Osteoblast (primary cell): ENCODE data around the gene MTA2. TPM values are rescaled to one million over a fixed set of nuclear protein-coding genes. Genes with fewer than 3 reads are reported as not detected.
A peak's percentile ranks its signal among the peaks of the same experiment; 100 is the strongest.

ENCODE experiments used
- DNase-seq: peaks from one replicate; pipeline ENCODE4 v3.0.0; 2011; ENCODE audit warnings: low spot score, mixed read lengths; ENCODE audit not compliant: insufficient read length; ENCODE audit errors: missing footprints
- H2AFZ ChIP-seq: 2 replicates; pipeline ENCODE4 v1.6.0; 2011; ENCODE audit warnings: mild to moderate bottlenecking, low read length
- H3K27ac ChIP-seq: 2 replicates; pipeline ENCODE4 v1.5.1; 2011; ENCODE audit warnings: mild to moderate bottlenecking, low read depth, low read length, moderate library complexity
- H3K27me3 ChIP-seq: 2 replicates; pipeline ENCODE4 v1.6.0; 2012; ENCODE audit warnings: mild to moderate bottlenecking, control low read depth, inconsistent platforms, low read length, moderate library complexity; ENCODE audit not compliant: insufficient read depth
- H3K36me3 ChIP-seq: 2 replicates; pipeline ENCODE4 v1.5.1; 2011; ENCODE audit warnings: mild to moderate bottlenecking, low read length, control low read depth, moderate library complexity; ENCODE audit not compliant: insufficient read depth
- H3K4me1 ChIP-seq: 2 replicates; pipeline ENCODE4 v1.5.1; 2011; ENCODE audit warnings: mild to moderate bottlenecking, low read length, control low read depth, moderate library complexity; ENCODE audit not compliant: insufficient read depth
- H3K4me2 ChIP-seq: 2 replicates; pipeline ENCODE4 v1.6.0; 2011; ENCODE audit warnings: mild to moderate bottlenecking, low read length; ENCODE audit not compliant: insufficient read depth
- H3K4me3 ChIP-seq: fragments of 200-600 bp; sonication (generic); 3 replicates; pipeline ENCODE4 v1.5.1; 2012; ENCODE audit warnings: mild to moderate bottlenecking, low read length, inconsistent platforms; ENCODE audit not compliant: insufficient read depth
- H3K79me2 ChIP-seq: 2 replicates; pipeline ENCODE4 v1.6.0; 2012; ENCODE audit warnings: mild to moderate bottlenecking, low read length, control low read depth, inconsistent platforms; ENCODE audit not compliant: insufficient read depth
- H3K9me3 ChIP-seq: 2 replicates; pipeline ENCODE4 v1.5.1; 2011; ENCODE audit warnings: low read depth, low read length, control low read depth
- H4K20me1 ChIP-seq: 2 replicates; pipeline ENCODE4 v1.6.0; 2012; ENCODE audit warnings: mild to moderate bottlenecking, low read length, control low read depth; ENCODE audit not compliant: insufficient read depth
- total RNA-seq: library from RNA; depleted of rRNA; stranded (reverse); fragments of >200 nt; gene quantifications from 2 replicates; pipeline ENCODE4 v1.2.3, GENCODE V29; 2012
- TF ChIP-seq, protein P1 (sequence below): IDR thresholded peaks from 2 replicates; pipeline ENCODE4 v1.5.1; 2011; ENCODE audit warnings: mild to moderate bottlenecking, low read depth, low read length, moderate library complexity; ENCODE audit errors: extremely low read depth

Gene MTA2
- total RNA-seq, 1 donor: 102 TPM

DNA sequence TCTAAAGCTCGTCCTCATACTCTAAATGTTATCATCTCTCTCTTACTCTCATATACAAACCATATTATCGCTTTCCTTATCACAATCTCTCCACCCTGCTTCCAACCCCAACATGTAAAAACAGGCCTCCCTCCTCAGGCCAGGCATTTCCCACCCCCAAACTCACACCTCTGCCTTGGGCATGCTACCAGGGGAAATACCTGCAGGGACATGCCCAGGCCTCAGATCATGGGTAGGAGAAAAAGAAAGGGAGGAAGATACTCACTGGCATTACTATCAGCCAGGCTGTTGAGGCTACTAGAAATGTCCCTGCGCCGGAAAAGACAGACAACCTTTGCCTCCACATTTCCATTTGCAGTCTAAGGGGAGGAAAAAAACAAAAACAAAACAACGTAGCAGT is 1.8 kb downstream of the MTA2 start:
- H3K27me3 ChIP-seq: no peaks in the 10 kb centered on the region
- H3K27ac ChIP-seq: peak overlapping the region; percentile 83
- H3K4me2 ChIP-seq: peak overlapping the region; percentile 96
- no peak overlapping the region for H2AFZ ChIP-seq
- H3K79me2 ChIP-seq: peaks cover 43% of the 10 kb centered on the region
- peak; percentile 80 for DNase-seq
- peak overlapping the region; percentile 96 for H3K4me3 ChIP-seq
- H3K9me3 ChIP-seq: no peaks in the 10 kb centered on the region
- H4K20me1 ChIP-seq: peaks cover 27% of the 10 kb centered on the region
- peaks cover 27% of the 10 kb centered on the region for H3K4me1 ChIP-seq
- peaks cover 58% of the 10 kb centered on the region for H3K36me3 ChIP-seq
- TF ChIP-seq, protein P1, sequence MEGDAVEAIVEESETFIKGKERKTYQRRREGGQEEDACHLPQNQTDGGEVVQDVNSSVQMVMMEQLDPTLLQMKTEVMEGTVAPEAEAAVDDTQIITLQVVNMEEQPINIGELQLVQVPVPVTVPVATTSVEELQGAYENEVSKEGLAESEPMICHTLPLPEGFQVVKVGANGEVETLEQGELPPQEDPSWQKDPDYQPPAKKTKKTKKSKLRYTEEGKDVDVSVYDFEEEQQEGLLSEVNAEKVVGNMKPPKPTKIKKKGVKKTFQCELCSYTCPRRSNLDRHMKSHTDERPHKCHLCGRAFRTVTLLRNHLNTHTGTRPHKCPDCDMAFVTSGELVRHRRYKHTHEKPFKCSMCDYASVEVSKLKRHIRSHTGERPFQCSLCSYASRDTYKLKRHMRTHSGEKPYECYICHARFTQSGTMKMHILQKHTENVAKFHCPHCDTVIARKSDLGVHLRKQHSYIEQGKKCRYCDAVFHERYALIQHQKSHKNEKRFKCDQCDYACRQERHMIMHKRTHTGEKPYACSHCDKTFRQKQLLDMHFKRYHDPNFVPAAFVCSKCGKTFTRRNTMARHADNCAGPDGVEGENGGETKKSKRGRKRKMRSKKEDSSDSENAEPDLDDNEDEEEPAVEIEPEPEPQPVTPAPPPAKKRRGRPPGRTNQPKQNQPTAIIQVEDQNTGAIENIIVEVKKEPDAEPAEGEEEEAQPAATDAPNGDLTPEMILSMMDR: no peak

GRCh38 chr11:62599069-62599696 is 2.5 kb downstream of the MTA2 start:
- H3K27ac ChIP-seq: peak overlapping the region; percentile 13

DNA sequence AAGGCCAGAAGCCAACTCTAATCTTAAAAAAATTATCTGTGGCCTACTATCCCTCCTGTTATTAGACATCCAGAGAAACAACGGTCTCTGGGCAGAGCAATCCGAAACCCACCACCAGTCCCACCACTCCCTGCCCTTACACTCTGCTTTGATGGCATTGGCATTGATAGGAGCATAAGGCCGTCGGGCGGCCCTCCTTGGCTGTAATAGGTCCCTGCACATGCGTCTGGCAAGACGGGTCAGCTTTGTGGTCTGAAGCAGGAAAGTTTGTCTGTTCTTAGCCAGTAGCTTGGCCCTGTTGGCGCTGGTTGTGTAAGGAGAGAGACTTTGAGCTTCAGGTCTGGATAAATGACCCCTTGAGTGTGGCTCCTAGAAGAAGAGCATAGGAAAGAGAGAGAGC is 6.5 kb downstream of the MTA2 start:
- H3K4me2 ChIP-seq: no peak overlapping the region
- peaks cover 38% of the 10 kb centered on the region for H3K79me2 ChIP-seq
- peaks cover 62% of the 10 kb centered on the region for H3K36me3 ChIP-seq
- no peaks in the 10 kb centered on the region for H3K9me3 ChIP-seq
- TF ChIP-seq, protein P1: no peak
- no peak overlapping the region for H3K27ac ChIP-seq
- peaks cover 29% of the 10 kb centered on the region for H3K4me1 ChIP-seq
- no peak overlapping the region for H2AFZ ChIP-seq
- H3K4me3 ChIP-seq: no peak overlapping the region
- DNase-seq: peak; percentile 13
- peaks cover 23% of the 10 kb centered on the region for H4K20me1 ChIP-seq
- H3K27me3 ChIP-seq: no peaks in the 10 kb centered on the region

More at GRCh38 chr11:62599069-62599696, 2.5 kb downstream of the MTA2 start:
- Histone ChIP-seq H3K4me1 (peaks cover 27% of the 10 kb centered on the region), H3K27me3 (no peaks in the 10 kb centered on the region), H2AFZ (no peak overlapping the region), H3K79me2 (peaks cover 43% of the 10 kb centered on the region), H4K20me1 (peaks cover 27% of the 10 kb centered on the region), H3K4me2 (peak overlapping the region; percentile 96), H3K36me3 (peaks cover 62% of the 10 kb centered on the region), H3K9me3 (no peaks in the 10 kb centered on the region), H3K4me3 (peak overlapping the region; percentile 44)
- peak; percentile 100 for DNase-seq
- TF ChIP-seq, protein P1: no peak

DNA sequence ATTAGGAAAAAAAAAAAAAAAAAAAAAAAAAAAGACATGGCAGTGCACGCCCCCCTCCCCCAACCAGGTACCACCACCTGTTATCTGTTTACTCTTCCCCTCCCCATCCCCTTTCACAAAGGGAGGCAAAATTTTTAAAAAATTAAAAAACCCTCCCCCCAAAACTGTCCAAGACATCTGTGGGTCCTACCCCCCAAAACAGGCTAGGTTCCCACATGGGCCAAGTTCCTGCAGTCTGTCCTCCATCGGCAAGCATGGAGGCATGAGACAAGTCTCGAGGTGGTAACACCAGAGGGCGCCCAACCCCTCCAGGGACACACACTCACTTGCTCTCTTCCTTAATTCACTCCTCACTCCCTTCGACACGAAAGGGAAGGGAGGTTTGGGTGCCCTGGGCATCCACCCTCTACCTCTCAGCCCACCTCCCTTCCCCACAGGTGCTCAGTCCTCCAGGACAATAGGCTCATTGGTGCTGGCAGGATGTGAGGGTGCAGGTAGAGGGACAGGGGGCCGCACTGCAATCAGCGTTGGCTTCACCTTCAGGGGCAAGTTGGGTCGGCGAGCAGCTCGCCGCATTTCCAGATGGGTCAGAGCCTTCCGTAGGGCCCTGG is 8.1 kb downstream of the MTA2 start:
- Histone ChIP-seq H3K4me1 (peaks cover 20% of the 10 kb centered on the region), H3K9me3 (no peaks in the 10 kb centered on the region), H2AFZ (no peak overlapping the region), H3K36me3 (peaks cover 51% of the 10 kb centered on the region), H3K79me2 (peaks cover 32% of the 10 kb centered on the region), H3K4me2 (no peak overlapping the region), H3K27ac (no peak overlapping the region), H4K20me1 (peaks cover 11% of the 10 kb centered on the region), H3K27me3 (no peaks in the 10 kb centered on the region), H3K4me3 (no peak overlapping the region)
- TF ChIP-seq, protein P1: peak; percentile 72
- peak; percentile 92 for DNase-seq
